Measurements from ENCODE around the gene PARP6.

PARP6 gene

DNA sequence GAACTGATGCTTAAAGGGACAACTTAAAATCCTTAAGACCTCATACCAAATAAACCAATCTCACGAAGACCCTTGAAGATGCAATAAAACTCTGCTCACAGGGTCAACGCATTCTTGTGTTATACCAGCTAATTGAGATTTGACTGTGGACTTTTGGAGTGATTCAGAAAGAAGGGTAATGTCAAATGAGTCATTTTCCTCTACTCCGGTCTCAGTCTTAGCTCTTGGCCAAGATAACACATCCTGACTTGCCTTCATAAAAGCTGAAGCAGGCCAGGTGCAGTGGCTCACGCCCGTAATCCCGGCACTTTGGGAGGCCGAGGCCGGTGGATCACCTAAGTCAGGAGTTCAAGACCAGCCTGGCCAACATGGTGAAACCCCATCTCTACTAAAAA lies 45.2 kb downstream of the PARP6 start:
- peak overlapping the region; percentile 98 for H3K4me2 ChIP-seq
- peak overlapping the region; percentile 98; the same call in 1 of the 2 replicates for H3K9ac ChIP-seq
- H3K4me3 ChIP-seq (IDR thresholded peaks at IDR 0.05; ENCODE audit: insufficient read depth, low read depth, low read length), result no peak overlapping the region
- no peak overlapping the region for H2AFZ ChIP-seq (ENCODE audit: low read depth)
- peaks cover 16% of the 10 kb centered on the region; the same call in 1 of the 2 replicates for H3K36me3 ChIP-seq (ENCODE audit: insufficient read depth)
- H3K79me2 ChIP-seq (ENCODE audit: insufficient read depth, low read depth), result peaks cover 85% of the 10 kb centered on the region
- peak overlapping the region; percentile 100 for H3K27ac ChIP-seq
- TF ChIP-seq, protein P1, sequence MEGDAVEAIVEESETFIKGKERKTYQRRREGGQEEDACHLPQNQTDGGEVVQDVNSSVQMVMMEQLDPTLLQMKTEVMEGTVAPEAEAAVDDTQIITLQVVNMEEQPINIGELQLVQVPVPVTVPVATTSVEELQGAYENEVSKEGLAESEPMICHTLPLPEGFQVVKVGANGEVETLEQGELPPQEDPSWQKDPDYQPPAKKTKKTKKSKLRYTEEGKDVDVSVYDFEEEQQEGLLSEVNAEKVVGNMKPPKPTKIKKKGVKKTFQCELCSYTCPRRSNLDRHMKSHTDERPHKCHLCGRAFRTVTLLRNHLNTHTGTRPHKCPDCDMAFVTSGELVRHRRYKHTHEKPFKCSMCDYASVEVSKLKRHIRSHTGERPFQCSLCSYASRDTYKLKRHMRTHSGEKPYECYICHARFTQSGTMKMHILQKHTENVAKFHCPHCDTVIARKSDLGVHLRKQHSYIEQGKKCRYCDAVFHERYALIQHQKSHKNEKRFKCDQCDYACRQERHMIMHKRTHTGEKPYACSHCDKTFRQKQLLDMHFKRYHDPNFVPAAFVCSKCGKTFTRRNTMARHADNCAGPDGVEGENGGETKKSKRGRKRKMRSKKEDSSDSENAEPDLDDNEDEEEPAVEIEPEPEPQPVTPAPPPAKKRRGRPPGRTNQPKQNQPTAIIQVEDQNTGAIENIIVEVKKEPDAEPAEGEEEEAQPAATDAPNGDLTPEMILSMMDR (conservative IDR thresholded peaks at IDR 0.05; ENCODE audit: low read depth, low read length), result no peak
- H3K27me3 ChIP-seq (ENCODE audit: insufficient read depth, low read depth), result no peaks in the 10 kb centered on the region
- H3K4me1 ChIP-seq (ENCODE audit: low read depth, poor library complexity, severe bottlenecking), result peaks cover 62% of the 10 kb centered on the region
- H4K20me1 ChIP-seq (ENCODE audit: insufficient read depth), result peaks cover 47% of the 10 kb centered on the region

DNA sequence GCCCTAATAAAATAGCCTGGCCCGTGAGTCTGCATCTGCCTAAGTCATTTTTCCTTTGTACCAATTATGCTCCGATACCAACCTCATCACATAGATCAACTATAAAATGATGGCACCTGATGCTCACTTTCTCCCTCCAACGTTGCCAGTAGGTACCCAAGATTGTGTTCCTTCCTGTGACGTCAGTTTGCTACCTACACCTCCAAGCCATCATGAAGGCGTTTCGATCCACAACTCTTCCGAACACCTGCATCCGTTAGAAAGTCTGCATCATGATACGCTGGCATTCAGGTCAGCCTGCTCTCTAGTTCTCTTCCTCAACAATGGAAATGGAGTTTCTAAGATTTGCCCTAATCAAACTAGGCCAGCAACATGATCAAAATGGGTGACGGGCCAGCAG lies 49.1 kb downstream of the PARP6 start:
- H3K27ac ChIP-seq, result no peak overlapping the region; the same call in 1 of the 2 replicates
- peaks cover 74% of the 10 kb centered on the region for H4K20me1 ChIP-seq (ENCODE audit: insufficient read depth)
- H3K4me1 ChIP-seq (ENCODE audit: low read depth, poor library complexity, severe bottlenecking), result peaks cover 93% of the 10 kb centered on the region
- H3K4me3 ChIP-seq (IDR thresholded peaks at IDR 0.05; ENCODE audit: insufficient read depth, low read depth, low read length), result no peak overlapping the region
- TF ChIP-seq, protein P1 (conservative IDR thresholded peaks at IDR 0.05; ENCODE audit: low read depth, low read length), result no peak
- H3K9ac ChIP-seq, result no peak overlapping the region
- H3K36me3 ChIP-seq (ENCODE audit: insufficient read depth), result peaks cover 26% of the 10 kb centered on the region
- no peaks in the 10 kb centered on the region for H3K27me3 ChIP-seq (ENCODE audit: insufficient read depth, low read depth)
- H3K79me2 ChIP-seq (ENCODE audit: insufficient read depth, low read depth), result peaks cover 99% of the 10 kb centered on the region
- H2AFZ ChIP-seq (ENCODE audit: low read depth), result no peak overlapping the region
- no peak overlapping the region for H3K4me2 ChIP-seq

DNA sequence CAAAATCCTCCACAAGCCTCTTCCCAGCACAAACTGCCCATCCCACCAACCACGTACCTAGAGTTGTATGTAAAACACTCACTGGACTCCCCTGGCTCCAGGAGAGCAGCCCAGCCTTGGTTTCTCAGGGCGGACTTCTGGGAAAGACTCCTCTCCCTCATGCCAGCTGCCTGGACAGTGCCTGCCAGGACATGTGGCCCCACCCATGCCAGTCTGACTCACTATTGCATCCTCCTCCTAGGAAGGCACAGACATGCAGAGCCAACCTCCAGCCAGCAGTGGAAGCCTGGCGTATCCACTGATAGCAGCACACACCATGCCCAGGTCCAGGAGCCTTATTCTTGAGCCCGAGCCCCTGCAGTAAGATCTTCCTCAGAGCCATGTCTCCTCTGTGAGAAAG lies 50.0 kb downstream of the PARP6 start:
- Histone ChIP-seq H2AFZ (ENCODE audit: low read depth) (no peak overlapping the region), H3K4me1 (ENCODE audit: low read depth, poor library complexity, severe bottlenecking) (peaks cover 95% of the 10 kb centered on the region), H3K79me2 (ENCODE audit: insufficient read depth, low read depth) (peaks cover 99% of the 10 kb centered on the region), H3K27me3 (ENCODE audit: insufficient read depth, low read depth) (no peaks in the 10 kb centered on the region), H3K4me2 (no peak overlapping the region), H3K9ac (no peak overlapping the region), H3K36me3 (ENCODE audit: insufficient read depth) (peaks cover 30% of the 10 kb centered on the region), H3K4me3 (IDR thresholded peaks at IDR 0.05; ENCODE audit: insufficient read depth, low read depth, low read length) (no peak overlapping the region), H3K27ac (no peak overlapping the region), H4K20me1 (ENCODE audit: insufficient read depth) (peaks cover 80% of the 10 kb centered on the region)
- TF ChIP-seq, protein P1 (conservative IDR thresholded peaks at IDR 0.05; ENCODE audit: low read depth, low read length), result no peak

DNA sequence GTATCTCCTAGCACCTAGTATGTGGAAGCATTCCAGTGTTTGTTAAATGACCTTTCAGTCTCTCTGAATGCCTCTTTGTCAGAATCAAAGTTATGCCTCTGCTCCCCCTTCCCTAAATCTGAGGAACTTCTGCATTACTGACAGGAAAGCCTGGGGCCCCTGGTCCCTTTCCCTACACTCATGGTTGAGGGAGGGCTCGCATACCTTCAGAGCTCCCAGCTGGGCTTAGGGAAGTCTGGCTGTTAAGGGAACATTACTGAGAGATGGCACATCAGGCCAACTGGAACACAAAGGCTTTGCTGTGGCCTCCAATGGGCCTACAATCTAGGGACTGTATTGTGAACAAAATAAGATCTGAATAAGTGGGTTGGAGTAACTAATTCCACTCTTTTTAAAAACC lies 51.7 kb downstream of the PARP6 start:
- Histone ChIP-seq H4K20me1 (ENCODE audit: insufficient read depth) (peaks cover 73% of the 10 kb centered on the region), H3K4me1 (ENCODE audit: low read depth, poor library complexity, severe bottlenecking) (peaks cover 81% of the 10 kb centered on the region)
- TF ChIP-seq, protein P1 (conservative IDR thresholded peaks at IDR 0.05; ENCODE audit: low read depth, low read length), result no peak

More for the DNA sequence above, 51.7 kb downstream of the PARP6 start:
- no peaks in the 10 kb centered on the region for H3K27me3 ChIP-seq (ENCODE audit: insufficient read depth, low read depth)
- H3K79me2 ChIP-seq (ENCODE audit: insufficient read depth, low read depth), result peaks cover 97% of the 10 kb centered on the region
- no peak overlapping the region for H3K9ac ChIP-seq
- H3K27ac ChIP-seq, result no peak overlapping the region
- no peak overlapping the region for H2AFZ ChIP-seq (ENCODE audit: low read depth)
- peaks cover 37% of the 10 kb centered on the region for H3K36me3 ChIP-seq (ENCODE audit: insufficient read depth)
- H3K4me2 ChIP-seq, result no peak overlapping the region
- no peak overlapping the region for H3K4me3 ChIP-seq (IDR thresholded peaks at IDR 0.05; ENCODE audit: insufficient read depth, low read depth, low read length)
